Right atrium auricular region (tissue), 2 donors: Measurements from ENCODE around the gene CTLA4. TPM values are rescaled to one million over a fixed set of nuclear protein-coding genes. Genes with fewer than 3 reads are reported as not detected.

Source experiments
- DNase-seq: peaks from one replicate; pipeline ENCODE4 v3.0.0-alpha.2; 2019; ENCODE audit warnings: low spot score
- H3K27ac ChIP-seq, 2 donors: fragments of 200-600 bp; sonication (generic); 1 replicate in 1 of 2; 2 replicates in 1 of 2; pipeline ENCODE4 v1.5.1; 2016 to 2019
- H3K27me3 ChIP-seq, 2 donors: fragments of 200-600 bp; sonication (generic); one replicate each; pipeline versions ENCODE4 v1.5.1 to v1.6.0; 2017 to 2019
- H3K36me3 ChIP-seq: fragments of 200-600 bp; sonication (generic); one replicate; pipeline ENCODE4 v1.5.1; 2016
- H3K4me1 ChIP-seq, 2 donors: fragments of 200-600 bp; sonication (generic); one replicate each; pipeline versions ENCODE4 v1.5.1 to v1.6.0; 2017 to 2019
- H3K4me3 ChIP-seq, 2 donors: fragments of 200-600 bp; sonication (generic); 1 replicate in 1 of 2; 2 replicates in 1 of 2; pipeline ENCODE4 v1.5.1; 2017 to 2019; ENCODE audit warnings: mild to moderate bottlenecking in 1 of 2, moderate library complexity in 1 of 2
- H3K9me3 ChIP-seq, 2 donors: fragments of 200-600 bp; sonication (generic); one replicate each; pipeline ENCODE4 v1.5.1; 2019
- CTCF ChIP-seq, 2 donors: fragments of 200-600 bp; sonication (generic); IDR thresholded peaks; one replicate each; pipeline ENCODE4 v1.5.1; 2019; ENCODE audit warnings: antibody characterized with exemption in 2 of 2
- total RNA-seq, 2 donors: library from RNA; depleted of rRNA; stranded (reverse); fragments of >200 nt; gene quantifications; one replicate each; pipeline ENCODE4 v1.1.0, GENCODE V29; 2016

The CTLA4 gene
- total RNA-seq, 2 donors from 2014 or later = 0.35 TPM; not detected in 1

- peak overlapping the region in 1 of 2 donors; percentile 24 for H3K4me3 ChIP-seq
- H3K36me3 ChIP-seq = no peaks in the 10 kb centered on the region
- peak; percentile 53 to 81 for TF ChIP-seq CTCF (IDR thresholded peaks at IDR 0.05)
- peaks cover 0 to 8% of the 10 kb centered on the region in 2 donors for H3K4me1 ChIP-seq
- H3K27ac ChIP-seq = no peak overlapping the region
- H3K27me3 ChIP-seq = no peaks in the 10 kb centered on the region
- DNase-seq = no peak
- no peaks in the 10 kb centered on the region for H3K9me3 ChIP-seq
Measured at GRCh38 chr2:203909261-203909967, 41.8 kb downstream of the CTLA4 start.

- TF ChIP-seq CTCF (IDR thresholded peaks at IDR 0.05) = peak in 1 of 2 donors; percentile 5
- Histone ChIP-seq H3K27ac (no peak overlapping the region), H3K9me3 (no peaks in the 10 kb centered on the region), H3K27me3 (no peaks in the 10 kb centered on the region), H3K4me1 (peaks cover 0 to 8% of the 10 kb centered on the region in 2 donors), H3K36me3 (no peaks in the 10 kb centered on the region), H3K4me3 (peak overlapping the region in 1 of 2 donors; percentile 24)
- DNase-seq = no peak
Measured at GRCh38 chr2:203909974-203910373, 42.4 kb downstream of the CTLA4 start.

GRCh38 chr2:203913947-203914346 is 46.4 kb downstream of the CTLA4 start:
- peaks cover 0 to 7% of the 10 kb centered on the region in 2 donors for H3K4me1 ChIP-seq
- no peaks in the 10 kb centered on the region for H3K9me3 ChIP-seq
- no peak for DNase-seq
- TF ChIP-seq CTCF (IDR thresholded peaks at IDR 0.05) = no peak
- no peaks in the 10 kb centered on the region for H3K36me3 ChIP-seq
- H3K4me3 ChIP-seq = no peak overlapping the region
- H3K27ac ChIP-seq = no peak overlapping the region
- no peaks in the 10 kb centered on the region for H3K27me3 ChIP-seq

- H3K4me1 ChIP-seq = peaks cover 0 to 4% of the 10 kb centered on the region in 2 donors
Measured at GRCh38 chr2:203914546-203915182, 47.1 kb downstream of the CTLA4 start.

GRCh38 chr2:203915256-203915655 is 47.7 kb downstream of the CTLA4 start:
- Histone ChIP-seq H3K27ac (no peak overlapping the region), H3K4me1 (peaks cover 0 to 4% of the 10 kb centered on the region in 2 donors), H3K27me3 (no peaks in the 10 kb centered on the region), H3K4me3 (no peak overlapping the region), H3K36me3 (no peaks in the 10 kb centered on the region), H3K9me3 (no peaks in the 10 kb centered on the region)
- no peak for DNase-seq
- TF ChIP-seq CTCF (IDR thresholded peaks at IDR 0.05) = no peak

More at GRCh38 chr2:203914546-203915182, 47.1 kb downstream of the CTLA4 start:
- no peak for DNase-seq
- no peak for TF ChIP-seq CTCF (IDR thresholded peaks at IDR 0.05)
- Histone ChIP-seq H3K36me3 (no peaks in the 10 kb centered on the region), H3K27me3 (no peaks in the 10 kb centered on the region), H3K27ac (no peak overlapping the region), H3K9me3 (no peaks in the 10 kb centered on the region), H3K4me3 (no peak overlapping the region)
